Measurements from ENCODE around the gene ROR2. TPM values are rescaled to one million over a fixed set of nuclear protein-coding genes. Genes with fewer than 3 reads are reported as not detected.

The ROR2 gene
- total and polyA plus RNA-seq, 4 donors: 0.13 to 0.84 (median 0.52) TPM

GRCh38 chr9:91677331-91677730 is 272.7 kb downstream of the ROR2 start:
- H3K9me3 ChIP-seq (ENCODE audit: control insufficient read depth in 4 of 4, low read length in 3 of 4): no peaks in the 10 kb centered on the region
- no peak overlapping the region for H3K4me3 ChIP-seq (ENCODE audit: low read depth in 1 of 3, low read length in 3 of 3)
- H3K4me1 ChIP-seq (ENCODE audit: control insufficient read depth in 4 of 4, insufficient read depth in 4 of 4, low read length in 3 of 4): peaks cover 0 to 4% (median 0%) of the 10 kb centered on the region in 4 donors
- H3K36me3 ChIP-seq (ENCODE audit: control insufficient read depth in 4 of 4, insufficient read depth in 3 of 4, low read depth in 1 of 4, low read length in 3 of 4): no peaks in the 10 kb centered on the region
- TF ChIP-seq JUND (IDR thresholded peaks at IDR 0.05) (no peak), NR2F2 (IDR thresholded peaks at IDR 0.05) (no peak), MAX (IDR thresholded peaks at IDR 0.05) (no peak), ZBTB33 (IDR thresholded peaks at IDR 0.05) (no peak), HNF4A (conservative IDR thresholded peaks at IDR 0.05) (no peak), YY1 (IDR thresholded peaks at IDR 0.05) (no peak), REST (IDR thresholded peaks at IDR 0.05) (no peak), RXRA (IDR thresholded peaks at IDR 0.05) (no peak), FOXA1 (IDR thresholded peaks at IDR 0.05) (no peak), RAD21 (IDR thresholded peaks at IDR 0.05) (no peak), SP1 (IDR thresholded peaks at IDR 0.05) (no peak), TAF1 (conservative IDR thresholded peaks at IDR 0.05) (no peak), FOXA2 (IDR thresholded peaks at IDR 0.05) (no peak), GABPA (IDR thresholded peaks at IDR 0.05 in 1 of 2, conservative IDR thresholded peaks at IDR 0.05 in 1 of 2) (no peak), HNF4G (IDR thresholded peaks at IDR 0.05) (no peak)
- H3K27ac ChIP-seq (ENCODE audit: low read depth in 1 of 2, low read length in 2 of 2): no peak overlapping the region
- H3K27me3 ChIP-seq (ENCODE audit: control insufficient read depth in 4 of 4, insufficient read depth in 4 of 4, low read length in 3 of 4): peaks cover 0 to 2% (median 1%) of the 10 kb centered on the region in 4 donors
- 60% methylated on average over 3 of the region's 3 CpGs for WGBS
- no peak for DNase-seq (ENCODE audit: low spot score)
- H3K9ac ChIP-seq (ENCODE audit: low read depth in 1 of 2, low read length in 2 of 2): no peak overlapping the region

GRCh38 chr9:91676046-91676445 is 274.0 kb downstream of the ROR2 start:
- DNase-seq (ENCODE audit: low spot score): no peak
- no peak for TF ChIP-seq SP1 (IDR thresholded peaks at IDR 0.05)
- TF ChIP-seq FOXA2 (IDR thresholded peaks at IDR 0.05): no peak
- TF ChIP-seq GABPA (IDR thresholded peaks at IDR 0.05 in 1 of 2, conservative IDR thresholded peaks at IDR 0.05 in 1 of 2): no peak
- no peak for TF ChIP-seq TAF1 (conservative IDR thresholded peaks at IDR 0.05)
- TF ChIP-seq YY1 (IDR thresholded peaks at IDR 0.05): no peak
- TF ChIP-seq HNF4A (conservative IDR thresholded peaks at IDR 0.05): no peak
- no peak for TF ChIP-seq ZBTB33 (IDR thresholded peaks at IDR 0.05)
- TF ChIP-seq JUND (IDR thresholded peaks at IDR 0.05): no peak
- no peak for TF ChIP-seq ATF3 (IDR thresholded peaks at IDR 0.05)
- no peak for TF ChIP-seq EGR1 (IDR thresholded peaks at IDR 0.05; ENCODE audit: low read depth in 2 of 2)
- TF ChIP-seq RXRA (IDR thresholded peaks at IDR 0.05): no peak
- TF ChIP-seq HNF4G (IDR thresholded peaks at IDR 0.05): no peak
- 92% methylated on average over 1 of the region's 1 CpG for WGBS

More at GRCh38 chr9:91676046-91676445, 274.0 kb downstream of the ROR2 start:
- no peaks in the 10 kb centered on the region for H3K4me1 ChIP-seq (ENCODE audit: control insufficient read depth in 4 of 4, insufficient read depth in 4 of 4, low read length in 3 of 4)
- H3K4me3 ChIP-seq (ENCODE audit: low read depth in 1 of 3, low read length in 3 of 3): no peak overlapping the region
- no peak overlapping the region for H3K27ac ChIP-seq (ENCODE audit: low read depth in 1 of 2, low read length in 2 of 2)
- H3K9me3 ChIP-seq (ENCODE audit: control insufficient read depth in 4 of 4, low read length in 3 of 4): no peaks in the 10 kb centered on the region
- H3K36me3 ChIP-seq (ENCODE audit: control insufficient read depth in 4 of 4, insufficient read depth in 3 of 4, low read depth in 1 of 4, low read length in 3 of 4): no peaks in the 10 kb centered on the region
- H3K27me3 ChIP-seq (ENCODE audit: control insufficient read depth in 4 of 4, insufficient read depth in 4 of 4, low read length in 3 of 4): peaks cover 0 to 2% (median under 1%) of the 10 kb centered on the region in 4 donors
- H3K9ac ChIP-seq (ENCODE audit: low read depth in 1 of 2, low read length in 2 of 2): no peak overlapping the region

All from liver (tissue), 9 donors.